OCI-LY1 (cell line): ENCODE results near the gene RYR3.

Experiments used
- H2AFZ ChIP-seq: fragments of 200-600 bp; sonication (generic), shearing (Covaris generic); 2 replicates; pipeline ENCODE4 v1.6.0; 2014; ENCODE audit warnings: antibody characterized with exemption, mild to moderate bottlenecking, low read length
- H3F3A ChIP-seq: fragments of 200-600 bp; sonication (generic), shearing (Covaris generic); 2 replicates; pipeline ENCODE4 v1.6.0; 2014; ENCODE audit warnings: mild to moderate bottlenecking, antibody characterized with exemption, low read length, moderate library complexity; ENCODE audit not compliant: insufficient read depth
- H3K27ac ChIP-seq: fragments of 200-600 bp; sonication (generic); 2 replicates; pipeline ENCODE4 v1.5.1; 2014; ENCODE audit warnings: low read length, mixed run types, mild to moderate bottlenecking, low read depth; ENCODE audit not compliant: poor library complexity, severe bottlenecking
- H3K27me3 ChIP-seq: fragments of 200-600 bp; sonication (generic); 2 replicates; pipeline ENCODE4 v1.6.0; 2014; ENCODE audit warnings: antibody characterized with exemption, mild to moderate bottlenecking, low read length, moderate library complexity; ENCODE audit not compliant: insufficient read depth
- H3K36me3 ChIP-seq: fragments of 200-600 bp; sonication (generic); 2 replicates; pipeline ENCODE4 v1.6.1; 2014; ENCODE audit warnings: mild to moderate bottlenecking, antibody characterized with exemption, low read length, moderate library complexity, mixed read lengths; ENCODE audit not compliant: insufficient read depth
- H3K4me1 ChIP-seq: fragments of 200-600 bp; sonication (generic); 2 replicates; pipeline ENCODE4 v1.5.1; 2014; ENCODE audit warnings: mild to moderate bottlenecking, low read length, moderate library complexity; ENCODE audit not compliant: insufficient read depth, severe bottlenecking
- H3K4me2 ChIP-seq: fragments of 200-600 bp; sonication (generic), shearing (Covaris generic); 2 replicates; pipeline ENCODE4 v1.6.1; 2014; ENCODE audit warnings: low read length
- H3K4me3 ChIP-seq: fragments of 200-600 bp; sonication (generic); 2 replicates; pipeline ENCODE4 v1.5.1; 2014; ENCODE audit warnings: low read length, low read depth, mild to moderate bottlenecking, mixed read lengths; ENCODE audit not compliant: poor library complexity, severe bottlenecking
- H3K79me2 ChIP-seq: fragments of 200-600 bp; shearing (Covaris generic); 2 replicates; pipeline ENCODE4 v1.6.1; 2016; ENCODE audit warnings: mixed run types, low read length, mixed read lengths; ENCODE audit not compliant: insufficient read depth
- H3K9ac ChIP-seq: fragments of 200-600 bp; sonication (generic), shearing (Covaris generic); 2 replicates; pipeline ENCODE4 v1.6.1; 2014; ENCODE audit warnings: mild to moderate bottlenecking, low read length, mixed read lengths
- H3K9me2 ChIP-seq: fragments of 200-600 bp; sonication (generic), shearing (Covaris generic); 2 replicates; pipeline ENCODE4 v1.6.1; 2014; ENCODE audit warnings: low read depth, mild to moderate bottlenecking, low read length, mixed read lengths
- H3K9me3 ChIP-seq: fragments of 200-600 bp; shearing (Covaris generic); 2 replicates; pipeline ENCODE4 v1.6.1; 2014; ENCODE audit warnings: low read length, mixed read lengths
- H4K20me1 ChIP-seq: fragments of 200-600 bp; sonication (generic), shearing (Covaris generic); 2 replicates; pipeline ENCODE4 v1.6.0; 2016; ENCODE audit warnings: mild to moderate bottlenecking, low read length; ENCODE audit not compliant: insufficient read depth
- CTCF ChIP-seq: fragments of 200-600 bp; sonication (generic), shearing (Covaris generic); IDR thresholded peaks from 2 replicates; pipeline ENCODE4 v1.5.1; 2017; ENCODE audit warnings: mild to moderate bottlenecking, antibody characterized with exemption, low read length, moderate library complexity, mixed read lengths
- EZH2 ChIP-seq: fragments of 200-600 bp; sonication (generic), shearing (Covaris generic); IDR thresholded peaks from 2 replicates; pipeline ENCODE4 v1.8.0; 2017; ENCODE audit warnings: borderline replicate concordance, mixed run types, mild to moderate bottlenecking, antibody characterized with exemption, low read length, moderate library complexity, mixed read lengths

RYR3 gene

GRCh38 chr15:33561407-33561806, 250.6 kb downstream of the RYR3 start:
- Histone ChIP-seq H3K4me2 (no peak overlapping the region), H4K20me1 (no peaks in the 10 kb centered on the region), H3K9ac (no peak overlapping the region), H3K4me3 (no peak overlapping the region), H3K79me2 (no peaks in the 10 kb centered on the region), H3K9me2 (no peaks in the 10 kb centered on the region), H3K27me3 (no peaks in the 10 kb centered on the region), H3K27ac (no peak overlapping the region), H3K36me3 (no peaks in the 10 kb centered on the region), H2AFZ (no peak overlapping the region), H3K4me1 (no peaks in the 10 kb centered on the region), H3K9me3 (no peaks in the 10 kb centered on the region), H3F3A (no peaks in the 10 kb centered on the region)
- no peak for TF ChIP-seq CTCF
- no peak for TF ChIP-seq EZH2

- Histone ChIP-seq H3K9me3 (no peaks in the 10 kb centered on the region), H3K4me3 (no peak overlapping the region), H3K27me3 (no peaks in the 10 kb centered on the region), H4K20me1 (no peaks in the 10 kb centered on the region), H3F3A (no peaks in the 10 kb centered on the region), H3K4me1 (no peaks in the 10 kb centered on the region), H3K9ac (no peak overlapping the region), H3K4me2 (no peak overlapping the region), H3K36me3 (no peaks in the 10 kb centered on the region), H3K27ac (no peak overlapping the region), H3K9me2 (no peaks in the 10 kb centered on the region), H2AFZ (no peak overlapping the region), H3K79me2 (no peaks in the 10 kb centered on the region)
- TF ChIP-seq CTCF (no peak), EZH2 (no peak)
Observed at GRCh38 chr15:33561967-33562366, 251.2 kb downstream of the RYR3 start.

- no peaks in the 10 kb centered on the region for H3K4me1 ChIP-seq
- H3K79me2 ChIP-seq, result no peaks in the 10 kb centered on the region
- no peaks in the 10 kb centered on the region for H3K9me2 ChIP-seq
- no peak for TF ChIP-seq CTCF
- no peak for TF ChIP-seq EZH2
- H3K9me3 ChIP-seq, result no peaks in the 10 kb centered on the region
- no peaks in the 10 kb centered on the region for H3K27me3 ChIP-seq
- H3K36me3 ChIP-seq, result no peaks in the 10 kb centered on the region
- no peak overlapping the region for H3K4me3 ChIP-seq
- H4K20me1 ChIP-seq, result no peaks in the 10 kb centered on the region
- H3F3A ChIP-seq, result no peaks in the 10 kb centered on the region
- no peak overlapping the region for H2AFZ ChIP-seq
- H3K4me2 ChIP-seq, result no peak overlapping the region
- no peak overlapping the region for H3K9ac ChIP-seq
- H3K27ac ChIP-seq, result no peak overlapping the region
Observed at GRCh38 chr15:33565094-33565493, 254.3 kb downstream of the RYR3 start.
